Omental fat pad (tissue), 4 donors: ENCODE data around the gene RNF5. TPM values are rescaled to one million over a fixed set of nuclear protein-coding genes. Genes with fewer than 3 reads are reported as not detected.

Source experiments
- ATAC-seq: fragments of 150-250 bp; one replicate; pipeline ENCODE4 v1.9.1; 2016; ENCODE audit warnings: mild to moderate bottlenecking, moderate library complexity; ENCODE audit not compliant: low FRiP score
- DNase-seq: peaks from one replicate; pipeline ENCODE4 v3.0.0-alpha.2; 2019; ENCODE audit warnings: low spot score
- CTCF ChIP-seq, 3 donors: fragments of 450-650 bp; IDR thresholded peaks; one replicate each; pipeline ENCODE4 v1.5.1; 2016 to 2017; ENCODE audit warnings: antibody characterized with exemption in 3 of 3, mild to moderate bottlenecking in 3 of 3, moderate library complexity in 2 of 3
- total RNA-seq, 4 donors: library from RNA; depleted of rRNA; stranded (reverse); fragments of >200 nt; gene quantifications; one replicate each; pipeline ENCODE4 v1.1.0, GENCODE V29; 2016

RNF5 gene
- total RNA-seq, 4 donors from 2014 or later = 35.1 to 59.1 (median 50.6) TPM

- peak; percentile 16 for ATAC-seq
- TF ChIP-seq CTCF (IDR thresholded peaks at IDR 0.05) = no peak
- no peak for DNase-seq
Observed at GRCh38 chr6:32176476-32177182, 1.6 kb upstream of the RNF5 start.

DNA sequence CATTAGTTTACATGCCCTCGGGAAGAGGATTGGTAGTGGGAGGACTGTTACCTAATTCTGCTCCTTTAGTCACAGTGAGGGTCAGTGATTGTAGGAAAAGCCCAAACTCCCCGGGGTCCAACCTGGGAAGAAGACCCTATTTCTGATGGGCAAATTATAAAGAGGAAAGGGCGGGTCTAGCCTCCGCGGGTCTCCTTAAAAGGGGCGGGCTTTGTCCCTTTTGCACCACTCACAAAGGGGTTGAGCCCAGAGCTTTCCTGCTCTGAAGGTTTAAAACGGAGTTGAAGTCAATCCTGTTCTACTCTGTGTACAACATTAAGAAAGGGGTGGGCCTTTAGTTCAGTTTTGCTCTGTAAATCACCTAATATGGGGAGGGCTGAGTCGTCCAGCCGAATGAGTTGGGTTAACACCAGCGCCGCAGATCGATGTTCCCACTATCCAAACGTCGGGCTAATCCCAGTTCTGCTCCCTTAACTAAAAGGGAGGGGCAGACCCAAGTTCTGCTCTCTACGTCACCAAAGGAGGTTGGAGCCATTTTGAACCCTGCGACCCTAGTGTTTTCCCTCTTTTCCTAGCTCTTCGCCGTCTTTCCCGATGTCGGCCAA is 920 bp upstream of the RNF5 start:
- TF ChIP-seq CTCF (IDR thresholded peaks at IDR 0.05) = no peak
- DNase-seq (no peak), ATAC-seq (peak; percentile 9)

GRCh38 chr6:32178547-32179440 is 589 bp downstream of the RNF5 start:
- no peak for ATAC-seq
- no peak for TF ChIP-seq CTCF (IDR thresholded peaks at IDR 0.05)

GRCh38 chr6:32179766-32180405 is 1.7 kb downstream of the RNF5 start:
- DNase-seq (no peak), ATAC-seq (no peak)
- TF ChIP-seq CTCF (IDR thresholded peaks at IDR 0.05) = no peak

More at GRCh38 chr6:32178547-32179440, 589 bp downstream of the RNF5 start:
- no peak for DNase-seq

- ATAC-seq (no peak), DNase-seq (no peak)
- no peak for TF ChIP-seq CTCF (IDR thresholded peaks at IDR 0.05)
Observed at GRCh38 chr6:32181148-32181702, 3.0 kb downstream of the RNF5 start.

DNA sequence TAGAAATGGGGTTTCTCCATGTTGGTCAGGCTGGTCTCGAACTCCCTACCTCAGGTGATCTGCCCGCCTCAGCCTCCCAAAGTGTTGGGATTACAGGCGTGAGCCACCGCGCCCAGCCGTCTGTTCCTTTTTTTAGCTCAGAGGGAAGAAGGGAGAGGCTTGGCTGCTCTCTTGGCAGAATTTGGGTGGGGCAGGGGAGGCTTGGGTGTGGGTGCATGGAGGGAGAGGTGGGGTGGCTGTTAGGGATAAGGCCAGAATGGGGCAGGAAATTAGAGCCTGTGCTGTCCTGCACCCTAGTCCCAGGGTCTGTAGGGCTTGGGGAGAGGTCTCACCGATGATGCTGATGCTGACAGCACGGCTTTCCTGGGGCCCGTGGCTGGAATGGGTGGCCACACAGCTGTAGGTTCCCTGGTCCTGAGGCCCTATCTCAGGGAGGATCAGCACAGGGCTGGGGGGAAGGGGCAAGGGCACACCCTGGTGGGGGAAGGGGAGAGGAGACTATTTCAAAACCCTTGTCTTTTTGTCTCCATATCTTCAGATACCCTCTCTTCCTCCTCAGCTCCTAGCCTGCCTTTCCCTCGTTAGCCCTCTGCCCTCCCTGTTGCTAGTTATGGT is 3.8 kb downstream of the RNF5 start:
- ATAC-seq (no peak), DNase-seq (no peak)
- TF ChIP-seq CTCF (IDR thresholded peaks at IDR 0.05) = no peak
